Measurements from ENCODE around the gene NEMP2.

GRCh38 chr2:190477661-190478454 is 56.7 kb downstream of the NEMP2 start:
- TF ChIP-seq CTCF (IDR thresholded peaks at IDR 0.05; ENCODE audit: low read depth, low read length, missing input control) (no peak), TAF1 (conservative IDR thresholded peaks at IDR 0.05) (no peak), ATF3 (IDR thresholded peaks at IDR 0.05) (no peak), MAX (IDR thresholded peaks at IDR 0.05) (no peak), RAD21 (IDR thresholded peaks at IDR 0.05) (no peak), ZBTB33 (IDR thresholded peaks at IDR 0.05) (no peak), GABPA (IDR thresholded peaks at IDR 0.05 in 1 of 2, conservative IDR thresholded peaks at IDR 0.05 in 1 of 2) (no peak), JUND (IDR thresholded peaks at IDR 0.05) (no peak), REST (IDR thresholded peaks at IDR 0.05) (no peak), FOXA1 (IDR thresholded peaks at IDR 0.05) (no peak), YY1 (IDR thresholded peaks at IDR 0.05) (no peak), SP1 (IDR thresholded peaks at IDR 0.05) (no peak), EGR1 (IDR thresholded peaks at IDR 0.05; ENCODE audit: low read depth in 2 of 2) (no peak)
